Activated B cell treated with CpG ODN at 0.5 μM for 24 hours (primary cell): Measurements from ENCODE around the gene GALNT16. TPM values are rescaled to one million over a fixed set of nuclear protein-coding genes. Genes with fewer than 3 reads are reported as not detected.
"Not testable (repeated sequence)": the region's sequence is repeated elsewhere in the genome, so short reads cannot be mapped to it uniquely, and the experiment has no call there.

Source experiments
- ATAC-seq: fragments of 200-7000 bp; cut with Tn5 transposase; one replicate; pipeline ENCODE4 v1.10.0; 2021; ENCODE audit warnings: low read depth, mild to moderate bottlenecking, moderate library complexity
- CTCF ChIA-PET: fragments of 350-600 bp; sonication (Branson Sonifier 250); formaldehyde crosslinking; loops from one replicate; lab custom pipeline; 2021; ENCODE audit warnings: antibody characterized with exemption; lab: Charles Lee
- POLR2A ChIA-PET: fragments of 350-600 bp; sonication (Branson Sonifier 250); formaldehyde crosslinking; loops from one replicate; lab custom pipeline; 2021; ENCODE audit warnings: antibody characterized with exemption; lab: Charles Lee
- DNase-seq: peaks from one replicate; pipeline ENCODE4 v3.0.0; 2022
- H3K27ac Mint-ChIP-seq: one replicate; pipeline ENCODE4 v1.8.0; 2020; ENCODE audit warnings: mixed read lengths
- H3K27me3 Mint-ChIP-seq: one replicate; pipeline ENCODE4 v1.8.0; 2021; ENCODE audit warnings: mixed read lengths
- H3K36me3 Mint-ChIP-seq: one replicate; pipeline ENCODE4 v1.8.0; 2021; ENCODE audit warnings: low read depth, mixed read lengths
- H3K4me1 Mint-ChIP-seq: one replicate; pipeline ENCODE4 v1.8.0; 2021; ENCODE audit warnings: mixed read lengths
- H3K4me3 Mint-ChIP-seq: one replicate; pipeline ENCODE4 v1.8.0; 2020; ENCODE audit warnings: mild to moderate bottlenecking, mixed read lengths
- H3K9me3 Mint-ChIP-seq: one replicate; pipeline ENCODE4 v1.8.0; 2020; ENCODE audit warnings: mixed read lengths
- intact Hi-C: fragments of 100-400 bp; cut with micrococcal nuclease; formaldehyde crosslinking; loops from one replicate; pipeline ENCODE4 v1.15.1; 2024
- total RNA-seq: library from RNA; stranded (reverse); gene quantifications from 2 replicates; pipeline ENCODE4 v1.2.3, GENCODE V29; 2022
- TF ChIP-seq, protein P1 (sequence below): fragments of 200-600 bp; IDR thresholded peaks from one replicate; pipeline ENCODE4 v1.8.0; 2022; ENCODE audit warnings: antibody characterized with exemption, mild to moderate bottlenecking

GALNT16 gene
- total RNA-seq, 1 donor from 2014 or later = 1.2 TPM

DNA sequence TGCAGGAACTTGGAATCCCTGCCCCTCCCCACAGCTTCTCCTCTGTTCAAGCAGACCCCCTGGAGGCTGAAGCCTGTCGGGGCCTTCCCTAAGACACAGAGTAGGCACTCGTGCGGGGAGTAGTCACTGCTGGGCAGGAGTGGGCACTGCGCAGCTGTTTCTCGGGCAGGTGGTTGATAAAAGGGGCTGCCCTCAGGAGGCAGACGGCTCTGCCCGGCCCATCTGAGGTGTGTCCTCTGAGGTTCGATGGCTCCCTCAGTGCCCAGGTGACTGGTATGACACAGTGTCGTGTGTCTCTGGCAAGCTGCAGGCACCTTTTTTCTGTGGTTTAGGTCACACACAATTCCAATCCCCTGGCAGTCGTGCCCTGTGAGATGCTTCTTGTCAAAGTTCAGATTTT is 10.1 kb downstream of the GALNT16 start:
- TF ChIP-seq, protein P1, sequence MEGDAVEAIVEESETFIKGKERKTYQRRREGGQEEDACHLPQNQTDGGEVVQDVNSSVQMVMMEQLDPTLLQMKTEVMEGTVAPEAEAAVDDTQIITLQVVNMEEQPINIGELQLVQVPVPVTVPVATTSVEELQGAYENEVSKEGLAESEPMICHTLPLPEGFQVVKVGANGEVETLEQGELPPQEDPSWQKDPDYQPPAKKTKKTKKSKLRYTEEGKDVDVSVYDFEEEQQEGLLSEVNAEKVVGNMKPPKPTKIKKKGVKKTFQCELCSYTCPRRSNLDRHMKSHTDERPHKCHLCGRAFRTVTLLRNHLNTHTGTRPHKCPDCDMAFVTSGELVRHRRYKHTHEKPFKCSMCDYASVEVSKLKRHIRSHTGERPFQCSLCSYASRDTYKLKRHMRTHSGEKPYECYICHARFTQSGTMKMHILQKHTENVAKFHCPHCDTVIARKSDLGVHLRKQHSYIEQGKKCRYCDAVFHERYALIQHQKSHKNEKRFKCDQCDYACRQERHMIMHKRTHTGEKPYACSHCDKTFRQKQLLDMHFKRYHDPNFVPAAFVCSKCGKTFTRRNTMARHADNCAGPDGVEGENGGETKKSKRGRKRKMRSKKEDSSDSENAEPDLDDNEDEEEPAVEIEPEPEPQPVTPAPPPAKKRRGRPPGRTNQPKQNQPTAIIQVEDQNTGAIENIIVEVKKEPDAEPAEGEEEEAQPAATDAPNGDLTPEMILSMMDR = no peak
- no peak overlapping the region for H3K27ac Mint-ChIP-seq
- CTCF ChIA-PET = no interaction called here
- POLR2A ChIA-PET = no interaction called here
- DNase-seq = no peak
- no peaks in the 10 kb centered on the region for H3K4me1 Mint-ChIP-seq
- peaks cover 22% of the 10 kb centered on the region for H3K27me3 Mint-ChIP-seq
- H3K9me3 Mint-ChIP-seq = no peaks in the 10 kb centered on the region
- no peak overlapping the region for H3K4me3 Mint-ChIP-seq
- no peak for ATAC-seq
- no peaks in the 10 kb centered on the region for H3K36me3 Mint-ChIP-seq
- intact Hi-C loops = no loop called here

DNA sequence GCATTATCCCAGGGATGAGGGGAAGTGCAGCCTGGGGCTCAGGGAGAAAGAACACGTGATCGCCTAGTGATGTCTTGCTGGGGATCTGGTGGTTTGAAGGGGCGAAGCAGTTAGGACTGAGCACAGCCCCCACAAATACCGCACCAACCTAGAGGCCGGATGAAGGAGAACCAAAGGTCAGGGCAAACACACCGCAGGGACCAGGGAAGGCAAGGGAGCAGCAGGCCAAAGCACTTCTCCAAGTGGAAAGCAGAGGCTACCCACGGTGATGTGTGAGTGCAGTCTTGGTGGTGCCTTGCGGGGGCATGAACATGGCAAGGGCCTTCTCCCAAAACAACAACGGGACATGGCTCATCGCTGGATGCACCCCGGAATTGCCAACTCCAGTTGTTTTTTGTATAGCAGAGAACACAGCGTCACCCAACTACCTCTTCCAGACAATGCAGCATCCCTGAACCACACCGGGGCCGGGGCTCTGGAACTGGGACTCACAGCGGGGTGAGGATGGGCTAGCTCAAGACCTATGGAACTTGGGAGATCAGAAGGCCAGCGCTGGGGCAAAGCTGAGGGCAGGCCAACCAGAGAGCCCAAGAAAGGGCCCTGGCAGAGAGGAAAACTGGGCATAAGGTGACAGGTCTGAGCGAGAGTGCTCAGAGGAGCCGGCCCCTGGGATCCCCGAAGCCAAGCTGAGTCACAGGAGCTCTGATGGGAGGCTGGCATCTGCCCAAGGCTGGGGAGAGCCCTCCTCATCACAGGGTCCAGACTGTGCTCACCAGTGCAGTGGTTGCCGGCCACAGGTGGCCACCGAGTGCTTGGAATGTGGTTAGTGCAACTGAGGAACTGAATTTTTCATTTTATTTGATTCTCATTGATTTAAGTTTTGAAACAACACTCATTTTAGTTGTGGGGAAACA is 11.1 kb downstream of the GALNT16 start:
- H3K27me3 Mint-ChIP-seq = peaks cover 22% of the 10 kb centered on the region
- TF ChIP-seq, protein P1 = no peak
- ChIA-PET POLR2A (no interaction called here), CTCF (no interaction called here)
- no peaks in the 10 kb centered on the region for H3K36me3 Mint-ChIP-seq
- peaks cover 5% of the 10 kb centered on the region for H3K9me3 Mint-ChIP-seq
- no peak for DNase-seq
- no peak overlapping the region for H3K4me3 Mint-ChIP-seq
- ATAC-seq = no peak
- no peaks in the 10 kb centered on the region for H3K4me1 Mint-ChIP-seq
- no peak overlapping the region for H3K27ac Mint-ChIP-seq
- intact Hi-C loops = no loop called here

DNA sequence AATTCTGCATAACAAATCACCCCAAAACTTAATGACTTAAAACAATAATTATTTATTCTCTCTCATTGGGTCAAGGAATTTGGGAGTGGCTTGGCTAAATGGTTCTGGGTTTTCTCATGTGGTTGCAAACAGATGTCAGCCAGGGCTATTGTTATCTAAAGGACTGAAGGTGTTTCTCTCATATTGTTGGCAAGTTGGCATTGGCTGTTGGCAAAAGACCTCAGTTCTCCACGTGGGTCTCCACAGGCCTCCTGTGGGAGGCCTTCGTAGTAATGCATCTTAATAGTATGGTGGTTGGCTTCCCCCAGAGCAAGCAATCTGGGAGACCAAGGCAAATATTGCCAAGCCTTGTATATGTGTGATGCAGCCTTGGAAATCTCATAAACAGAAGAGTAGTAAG is 14.4 kb downstream of the GALNT16 start:
- ChIA-PET CTCF (interaction anchor here (1.3 kb wide), 1 partner anchor 186 kb away, joined by 3 read pairs; no protein-coding TSS in a partner anchor), POLR2A (no interaction called here)
- no peak overlapping the region for H3K4me3 Mint-ChIP-seq
- H3K9me3 Mint-ChIP-seq = peaks cover 6% of the 10 kb centered on the region
- H3K4me1 Mint-ChIP-seq = no peaks in the 10 kb centered on the region
- ATAC-seq = no peak
- DNase-seq = no peak
- intact Hi-C loops = no loop called here
- H3K36me3 Mint-ChIP-seq = no peaks in the 10 kb centered on the region
- H3K27ac Mint-ChIP-seq = no peak overlapping the region
- TF ChIP-seq, protein P1 = no peak
- peaks cover 20% of the 10 kb centered on the region for H3K27me3 Mint-ChIP-seq

DNA sequence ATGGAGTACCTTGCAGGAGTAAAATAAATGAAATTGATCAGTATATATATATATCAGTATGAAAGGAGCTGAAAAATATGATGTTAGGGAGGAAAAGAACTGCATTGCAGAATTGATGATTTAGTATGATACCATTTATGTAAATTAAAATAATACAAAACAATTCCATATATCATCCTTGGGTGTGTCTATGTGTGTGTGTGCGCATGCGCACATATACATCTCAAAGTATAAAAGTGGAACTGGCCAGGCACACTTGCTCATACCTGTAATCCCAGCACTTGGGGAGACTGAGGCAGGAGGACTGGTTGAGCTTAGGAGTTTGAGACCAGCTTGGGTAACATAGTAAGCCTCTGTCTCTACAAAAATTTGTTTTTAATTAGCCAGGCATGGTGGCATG is 15.4 kb downstream of the GALNT16 start:
- ATAC-seq = no peak
- Mint-ChIP-seq H3K9me3 (peaks cover 6% of the 10 kb centered on the region), H3K4me3 (no peak overlapping the region), H3K4me1 (no peaks in the 10 kb centered on the region), H3K27ac (no peak overlapping the region), H3K27me3 (peaks cover 25% of the 10 kb centered on the region), H3K36me3 (no peaks in the 10 kb centered on the region)
- TF ChIP-seq, protein P1 = no peak
- no peak for DNase-seq
- ChIA-PET POLR2A (no interaction called here), CTCF (interaction anchor here (1.3 kb wide), 1 partner anchor 185 kb away, joined by 3 read pairs; no protein-coding TSS in a partner anchor)
- intact Hi-C loops = no loop called here

DNA sequence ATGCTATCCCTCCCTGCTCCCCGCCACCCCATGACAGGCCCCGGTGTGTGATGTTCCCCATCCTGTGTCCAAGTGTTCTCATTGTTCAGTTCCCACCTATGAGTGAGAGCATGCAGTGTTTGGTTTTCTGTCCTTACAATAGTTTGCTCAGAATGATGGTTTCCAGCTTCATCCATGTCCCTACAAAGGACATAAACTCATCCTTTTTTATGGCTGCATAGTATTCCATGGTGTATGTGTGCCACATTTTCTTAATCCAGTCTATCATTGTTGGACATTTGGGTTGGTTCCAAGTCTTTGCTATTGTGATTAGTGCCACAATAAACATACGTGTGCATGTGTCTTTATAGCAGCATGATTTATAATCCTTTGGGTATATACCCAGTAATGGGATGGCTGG is 17.4 kb downstream of the GALNT16 start:
- intact Hi-C loops, POLR2A ChIA-PET: not testable (repeated sequence)
- H3K27me3 Mint-ChIP-seq = peaks cover 24% of the 10 kb centered on the region

More for the DNA sequence above, 17.4 kb downstream of the GALNT16 start:
- H3K27ac Mint-ChIP-seq, ATAC-seq, H3K4me3 Mint-ChIP-seq, H3K9me3 Mint-ChIP-seq, H3K4me1 Mint-ChIP-seq, DNase-seq, CTCF ChIA-PET, H3K36me3 Mint-ChIP-seq: not testable (repeated sequence)
